ENCODE results near the gene CDC42EP3.

Gene CDC42EP3

DNA sequence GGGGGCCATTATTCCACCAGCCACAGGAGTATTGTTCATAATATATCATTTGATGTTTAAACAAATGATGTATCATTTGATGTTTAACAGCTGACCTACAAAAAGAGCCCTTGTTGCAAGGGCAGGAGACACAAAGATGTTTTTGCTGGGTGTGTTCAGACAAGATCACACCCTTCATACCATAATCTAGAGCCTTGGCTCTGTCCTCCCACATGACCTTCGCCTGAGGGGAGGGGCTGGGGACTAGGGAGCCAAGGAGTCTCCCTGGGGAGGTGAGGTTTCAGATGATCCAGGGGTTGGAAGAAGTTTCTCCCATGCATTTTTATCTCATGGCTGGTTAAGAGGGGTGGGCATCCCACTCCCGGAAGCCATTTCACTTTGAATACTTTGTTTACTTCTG, 33.5 kb downstream of the CDC42EP3 start:
- Histone ChIP-seq H3K4me1 (ENCODE audit: low read length) (peaks cover 50% of the 10 kb centered on the region), H3K27ac (ENCODE audit: low read length) (no peak overlapping the region), H3K27me3 (ENCODE audit: low read depth, low read length) (no peaks in the 10 kb centered on the region), H3K9ac (ENCODE audit: low read length) (no peak overlapping the region), H3K36me3 (replicated peaks; ENCODE audit: low read depth, low read length) (peaks cover 37% of the 10 kb centered on the region), H4K20me1 (ENCODE audit: insufficient read depth, low read length) (no peaks in the 10 kb centered on the region), H3K4me3 (ENCODE audit: low read length) (no peak overlapping the region), H3K79me2 (ENCODE audit: low read length) (peaks cover 27% of the 10 kb centered on the region), H2AFZ (ENCODE audit: low read depth, low read length) (no peak overlapping the region), H3K9me3 (ENCODE audit: insufficient read depth, low read length) (no peaks in the 10 kb centered on the region), H3K4me2 (ENCODE audit: low read length) (no peak overlapping the region)
- no peak for TF ChIP-seq EZH2phosphoT487 (IDR thresholded peaks at IDR 0.05; ENCODE audit: low read depth)
- TF ChIP-seq, protein P1, sequence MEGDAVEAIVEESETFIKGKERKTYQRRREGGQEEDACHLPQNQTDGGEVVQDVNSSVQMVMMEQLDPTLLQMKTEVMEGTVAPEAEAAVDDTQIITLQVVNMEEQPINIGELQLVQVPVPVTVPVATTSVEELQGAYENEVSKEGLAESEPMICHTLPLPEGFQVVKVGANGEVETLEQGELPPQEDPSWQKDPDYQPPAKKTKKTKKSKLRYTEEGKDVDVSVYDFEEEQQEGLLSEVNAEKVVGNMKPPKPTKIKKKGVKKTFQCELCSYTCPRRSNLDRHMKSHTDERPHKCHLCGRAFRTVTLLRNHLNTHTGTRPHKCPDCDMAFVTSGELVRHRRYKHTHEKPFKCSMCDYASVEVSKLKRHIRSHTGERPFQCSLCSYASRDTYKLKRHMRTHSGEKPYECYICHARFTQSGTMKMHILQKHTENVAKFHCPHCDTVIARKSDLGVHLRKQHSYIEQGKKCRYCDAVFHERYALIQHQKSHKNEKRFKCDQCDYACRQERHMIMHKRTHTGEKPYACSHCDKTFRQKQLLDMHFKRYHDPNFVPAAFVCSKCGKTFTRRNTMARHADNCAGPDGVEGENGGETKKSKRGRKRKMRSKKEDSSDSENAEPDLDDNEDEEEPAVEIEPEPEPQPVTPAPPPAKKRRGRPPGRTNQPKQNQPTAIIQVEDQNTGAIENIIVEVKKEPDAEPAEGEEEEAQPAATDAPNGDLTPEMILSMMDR (IDR thresholded peaks at IDR 0.05; ENCODE audit: low read depth, low read length): no peak

DNA sequence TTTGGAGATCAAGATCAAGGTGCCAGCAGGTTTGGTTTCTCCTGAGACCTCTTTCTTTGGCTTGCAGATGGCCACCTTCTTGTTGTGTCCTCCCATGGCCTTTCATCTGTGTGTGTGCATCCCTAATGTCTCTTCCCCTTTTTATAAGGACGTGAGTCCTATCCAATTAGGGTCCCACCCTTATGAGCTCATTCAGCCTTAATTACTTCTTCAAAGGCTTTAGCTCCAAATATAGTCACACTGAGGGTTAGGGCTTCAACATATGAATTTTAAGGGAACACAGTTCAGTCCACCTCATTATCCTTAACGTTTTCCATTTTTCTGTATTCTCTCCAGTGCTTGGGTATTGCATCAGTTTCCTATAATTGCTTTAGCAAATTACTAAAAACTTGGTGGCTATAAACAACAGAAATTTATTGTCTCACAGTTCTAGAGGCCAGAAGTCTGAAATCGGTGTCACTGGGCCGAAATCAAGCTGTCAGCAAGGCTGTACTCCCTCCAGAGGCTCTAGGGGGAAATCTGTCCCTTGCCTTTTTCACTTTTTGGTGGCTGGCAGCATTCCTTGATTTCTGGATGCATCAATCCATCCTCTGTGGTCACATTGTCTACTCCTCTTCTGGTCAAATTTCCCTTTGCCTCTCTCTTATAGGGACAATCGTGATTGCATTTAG, 34.1 kb downstream of the CDC42EP3 start:
- H2AFZ ChIP-seq (ENCODE audit: low read depth, low read length): no peak overlapping the region
- H3K9ac ChIP-seq (ENCODE audit: low read length): peak overlapping the region; percentile 82; the same call in 1 of the 2 replicates
- no peak for TF ChIP-seq EZH2phosphoT487 (IDR thresholded peaks at IDR 0.05; ENCODE audit: low read depth)
- TF ChIP-seq, protein P1 (IDR thresholded peaks at IDR 0.05; ENCODE audit: low read depth, low read length): 0 out of 2 replicates have a peak, but pooled peaks have one; percentile 19
- H3K36me3 ChIP-seq (replicated peaks; ENCODE audit: low read depth, low read length): peaks cover 36% of the 10 kb centered on the region
- peaks cover 30% of the 10 kb centered on the region for H3K79me2 ChIP-seq (ENCODE audit: low read length)
- H3K27ac ChIP-seq (ENCODE audit: low read length): peak overlapping the region; percentile 98; the same call in 1 of the 2 replicates
- peaks cover 49% of the 10 kb centered on the region for H3K4me1 ChIP-seq (ENCODE audit: low read length)
- no peaks in the 10 kb centered on the region for H4K20me1 ChIP-seq (ENCODE audit: insufficient read depth, low read length)
- no peak overlapping the region for H3K4me3 ChIP-seq (ENCODE audit: low read length)
- H3K27me3 ChIP-seq (ENCODE audit: low read depth, low read length): no peaks in the 10 kb centered on the region
- H3K9me3 ChIP-seq (ENCODE audit: insufficient read depth, low read length): no peaks in the 10 kb centered on the region
- peak overlapping the region; percentile 94 for H3K4me2 ChIP-seq (ENCODE audit: low read length)

DNA sequence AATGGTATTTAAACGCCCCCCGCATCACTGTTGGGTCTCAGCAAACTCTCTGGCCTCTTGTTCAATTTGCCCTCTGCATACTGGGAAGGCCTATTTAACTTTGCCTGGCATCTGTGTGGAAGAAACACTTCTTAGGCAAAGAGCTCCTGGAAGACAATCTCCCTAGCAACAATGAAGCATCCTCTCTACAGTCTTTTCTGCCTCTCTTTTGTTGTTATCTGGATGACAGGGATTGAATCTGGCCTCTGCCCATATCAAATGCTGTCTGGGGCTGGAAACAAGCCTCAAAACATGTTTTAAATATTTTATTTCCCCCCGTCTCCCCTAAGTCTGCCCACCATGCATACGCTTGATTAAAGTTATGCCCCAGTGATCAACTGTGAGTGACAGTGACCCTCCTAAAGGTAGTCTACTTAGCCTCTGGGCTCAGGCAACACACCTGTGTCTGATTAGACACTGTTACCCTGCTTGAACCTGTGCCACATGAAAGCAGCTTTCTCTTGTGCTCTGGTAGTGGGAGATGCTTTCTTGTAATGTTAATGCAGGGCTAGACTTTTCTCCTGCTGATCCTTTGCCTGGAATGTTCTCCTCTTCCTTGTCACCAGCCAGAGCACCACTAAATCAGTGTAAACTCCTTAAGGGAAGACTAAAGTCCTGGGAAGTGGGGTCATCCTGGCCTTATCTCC, 34.9 kb downstream of the CDC42EP3 start:
- H3K36me3 ChIP-seq (replicated peaks; ENCODE audit: low read depth, low read length): peaks cover 29% of the 10 kb centered on the region
- no peaks in the 10 kb centered on the region for H3K27me3 ChIP-seq (ENCODE audit: low read depth, low read length)
- TF ChIP-seq, protein P1 (IDR thresholded peaks at IDR 0.05; ENCODE audit: low read depth, low read length): no peak
- no peak for TF ChIP-seq EZH2phosphoT487 (IDR thresholded peaks at IDR 0.05; ENCODE audit: low read depth)
- H3K4me2 ChIP-seq (ENCODE audit: low read length): peak overlapping the region; percentile 94
- peaks cover 49% of the 10 kb centered on the region for H3K4me1 ChIP-seq (ENCODE audit: low read length)
- H3K4me3 ChIP-seq (ENCODE audit: low read length): peak overlapping the region; percentile 67
- peak overlapping the region; percentile 98 for H3K27ac ChIP-seq (ENCODE audit: low read length)
- no peak overlapping the region for H2AFZ ChIP-seq (ENCODE audit: low read depth, low read length)
- peak overlapping the region; percentile 82 for H3K9ac ChIP-seq (ENCODE audit: low read length)
- no peaks in the 10 kb centered on the region for H3K9me3 ChIP-seq (ENCODE audit: insufficient read depth, low read length)
- peaks cover 28% of the 10 kb centered on the region for H3K79me2 ChIP-seq (ENCODE audit: low read length)
- H4K20me1 ChIP-seq (ENCODE audit: insufficient read depth, low read length): no peaks in the 10 kb centered on the region

Measured in OCI-LY3 (cell line).